ENCODE data around the gene TSPAN18. TPM values are rescaled to one million over a fixed set of nuclear protein-coding genes. Genes with fewer than 3 reads are reported as not detected.

The TSPAN18 gene
- total RNA-seq, 1 donor, result under 0.01 TPM

- DNase-seq (ENCODE audit: low read depth), result no peak
- no peak overlapping the region for H3K4me3 ChIP-seq (ENCODE audit: low read depth, low read length)
- no peak for TF ChIP-seq CTCF (IDR thresholded peaks at IDR 0.05; ENCODE audit: insufficient read depth, low read depth, low read length)
Observed at GRCh38 chr11:44728491-44728910, 1.7 kb downstream of the TSPAN18 start.

- DNase-seq (ENCODE audit: low read depth), result no peak
- H3K4me3 ChIP-seq (ENCODE audit: low read depth, low read length), result no peak overlapping the region
- no peak for TF ChIP-seq CTCF (IDR thresholded peaks at IDR 0.05; ENCODE audit: insufficient read depth, low read depth, low read length)
Observed at GRCh38 chr11:44729063-44729462, 2.3 kb downstream of the TSPAN18 start.

- no peak overlapping the region for H3K4me3 ChIP-seq (ENCODE audit: low read depth, low read length)
- no peak for TF ChIP-seq CTCF (IDR thresholded peaks at IDR 0.05; ENCODE audit: insufficient read depth, low read depth, low read length)
- DNase-seq (ENCODE audit: low read depth), result no peak
Observed at GRCh38 chr11:44729713-44730112, 3.0 kb downstream of the TSPAN18 start.

- no peak for DNase-seq (ENCODE audit: low read depth)
- H3K4me3 ChIP-seq (ENCODE audit: low read depth, low read length), result no peak overlapping the region
- no peak for TF ChIP-seq CTCF (IDR thresholded peaks at IDR 0.05; ENCODE audit: insufficient read depth, low read depth, low read length)
Observed at GRCh38 chr11:44730775-44731174, 4.0 kb downstream of the TSPAN18 start.

- no peak for TF ChIP-seq CTCF (IDR thresholded peaks at IDR 0.05; ENCODE audit: insufficient read depth, low read depth, low read length)
- no peak for DNase-seq (ENCODE audit: low read depth)
- no peak overlapping the region for H3K4me3 ChIP-seq (ENCODE audit: low read depth, low read length)
Observed at GRCh38 chr11:44731685-44732430, 5.1 kb downstream of the TSPAN18 start.

GRCh38 chr11:44732564-44732963, 5.8 kb downstream of the TSPAN18 start:
- no peak overlapping the region for H3K4me3 ChIP-seq (ENCODE audit: low read depth, low read length)
- no peak for DNase-seq (ENCODE audit: low read depth)
- TF ChIP-seq CTCF (IDR thresholded peaks at IDR 0.05; ENCODE audit: insufficient read depth, low read depth, low read length), result no peak

- H3K4me3 ChIP-seq (ENCODE audit: low read depth, low read length), result no peak overlapping the region
- no peak for DNase-seq (ENCODE audit: low read depth)
- TF ChIP-seq CTCF (IDR thresholded peaks at IDR 0.05; ENCODE audit: insufficient read depth, low read depth, low read length), result no peak
Observed at GRCh38 chr11:44733877-44734276, 7.1 kb downstream of the TSPAN18 start.

All from fibroblast of villous mesenchyme (primary cell).